GM23338 (cell line): ENCODE results near the gene CYB561D1. TPM values are rescaled to one million over a fixed set of nuclear protein-coding genes. Genes with fewer than 3 reads are reported as not detected.

Experiments used
- ATAC-seq: fragments of 200-7000 bp; cut with Tn5 transposase; 3 replicates; pipeline ENCODE4 v1.9.1; 2020
- DNase-seq: peaks from one replicate; pipeline ENCODE4 v3.0.0-alpha.2; 2015; ENCODE audit warnings: low spot score
- H2AFZ ChIP-seq: fragments of 200-600 bp; sonication (generic); 2 replicates; pipeline ENCODE4 v1.8.0; 2016; ENCODE audit warnings: antibody characterized with exemption, mild to moderate bottlenecking, moderate library complexity
- H3F3A ChIP-seq: fragments of 200-600 bp; sonication (generic); replicated peaks from 2 replicates; pipeline ENCODE4 v1.8.0; 2017; ENCODE audit warnings: antibody characterized with exemption, mixed run types, low read depth
- H3K27ac ChIP-seq: fragments of 200-600 bp; sonication (generic); 2 replicates; pipeline ENCODE4 v1.6.1; 2016; ENCODE audit warnings: low read depth
- H3K27me3 ChIP-seq: fragments of 200-600 bp; sonication (generic); 2 replicates; pipeline ENCODE4 v1.8.0; 2016; ENCODE audit warnings: mild to moderate bottlenecking, mixed run types, moderate library complexity; ENCODE audit not compliant: insufficient read depth
- H3K36me3 ChIP-seq: fragments of 200-600 bp; sonication (generic); 2 replicates; pipeline ENCODE4 v1.8.0; 2016; ENCODE audit warnings: mild to moderate bottlenecking; ENCODE audit not compliant: insufficient read depth
- H3K4me1 ChIP-seq: fragments of 200-600 bp; sonication (generic); 2 replicates; pipeline ENCODE4 v1.8.0; 2016; ENCODE audit warnings: mild to moderate bottlenecking, moderate library complexity; ENCODE audit not compliant: insufficient read depth
- H3K4me2 ChIP-seq: fragments of 200-600 bp; sonication (generic); 2 replicates; pipeline ENCODE4 v1.7.1; 2017; ENCODE audit warnings: mixed run types
- H3K4me3 ChIP-seq: fragments of 200-600 bp; sonication (generic); 2 replicates; pipeline ENCODE4 v1.6.1; 2016; ENCODE audit warnings: mixed run types
- H3K79me2 ChIP-seq: fragments of 200-600 bp; sonication (generic); replicated peaks from 2 replicates; pipeline ENCODE4 v1.8.0; 2017; ENCODE audit warnings: mild to moderate bottlenecking; ENCODE audit not compliant: insufficient read depth
- H3K9me2 ChIP-seq: fragments of 200-600 bp; sonication (generic); 2 replicates; pipeline ENCODE4 v1.8.0; 2017; ENCODE audit not compliant: insufficient read depth
- H4K20me1 ChIP-seq: fragments of 200-600 bp; sonication (generic); replicated peaks from 2 replicates; pipeline ENCODE4 v1.8.0; 2017; ENCODE audit warnings: mild to moderate bottlenecking; ENCODE audit not compliant: insufficient read depth
- H3K27ac Mint-ChIP-seq: 2 replicates; pipeline ENCODE4 v1.8.0; 2020; ENCODE audit warnings: inconsistent platforms, mild to moderate bottlenecking, moderate library complexity, mixed read lengths
- H3K27me3 Mint-ChIP-seq: 3 replicates; pipeline ENCODE4 v1.8.0; 2022; ENCODE audit warnings: low read depth, mild to moderate bottlenecking, moderate library complexity, mixed read lengths, inconsistent platforms; ENCODE audit not compliant: insufficient read depth, poor library complexity
- H3K36me3 Mint-ChIP-seq: 3 replicates; pipeline ENCODE4 v1.8.0; 2021; ENCODE audit warnings: low read depth, mild to moderate bottlenecking, inconsistent platforms, moderate library complexity, mixed read lengths
- H3K4me1 Mint-ChIP-seq: 3 replicates; pipeline ENCODE4 v1.8.0; 2020; ENCODE audit warnings: mild to moderate bottlenecking, inconsistent platforms, mixed read lengths
- H3K4me3 Mint-ChIP-seq: 3 replicates; pipeline ENCODE4 v1.8.0; 2021; ENCODE audit warnings: moderate library complexity, mild to moderate bottlenecking, inconsistent platforms, mixed read lengths
- H3K9me3 Mint-ChIP-seq: 3 replicates; pipeline ENCODE4 v1.8.0; 2020; ENCODE audit warnings: moderate library complexity, mild to moderate bottlenecking, inconsistent platforms, mixed read lengths
- CREB1 ChIP-seq: fragments of 250-450 bp; sonication (Bioruptor Pico); IDR thresholded peaks from 2 replicates; pipeline ENCODE4 v1.5.0; 2020; ENCODE audit warnings: low read depth, mild to moderate bottlenecking, moderate library complexity
- CTCF ChIP-seq, 2 experiments: fragments of 200-600 bp in 1 of 2; sonication (generic) in 1 of 2; conservative IDR thresholded peaks; 2 replicates each; pipeline versions ENCODE4 v1.5.1 to v1.6.1; 2016 to 2017; ENCODE audit warnings: antibody characterized with exemption in 2 of 2, low read depth in 2 of 2, mild to moderate bottlenecking in 2 of 2, moderate library complexity in 1 of 2
- ETS1 ChIP-seq: IDR thresholded peaks from 2 replicates; pipeline ENCODE4 v1.6.1; 2016; ENCODE audit warnings: antibody characterized with exemption
- EZH2 ChIP-seq: fragments of 200-600 bp; sonication (generic); IDR thresholded peaks from one replicate; pipeline ENCODE4 v1.8.0; 2017; ENCODE audit warnings: antibody characterized with exemption, mild to moderate bottlenecking, low read depth; ENCODE audit not compliant: unreplicated experiment
- EZH2phosphoT487 ChIP-seq: fragments of 200-600 bp; sonication (generic); IDR thresholded peaks from one replicate; pipeline ENCODE4 v1.8.1; 2018; ENCODE audit warnings: antibody characterized with exemption; ENCODE audit not compliant: unreplicated experiment
- JUNB ChIP-seq: IDR thresholded peaks from one replicate; pipeline ENCODE4 v1.6.1; 2016; ENCODE audit warnings: antibody characterized with exemption; ENCODE audit not compliant: unreplicated experiment
- NANOG ChIP-seq: IDR thresholded peaks from 2 replicates; pipeline ENCODE4 v1.6.1; 2016; ENCODE audit warnings: antibody characterized with exemption, borderline replicate concordance
- POLR2AphosphoS5 ChIP-seq: IDR thresholded peaks from 2 replicates; pipeline ENCODE4 v1.6.1; 2016; ENCODE audit warnings: antibody characterized with exemption, low read depth
- REST ChIP-seq: IDR thresholded peaks from one replicate; pipeline ENCODE4 v1.6.1; 2018; ENCODE audit warnings: antibody characterized with exemption; ENCODE audit not compliant: unreplicated experiment
- STAT1 ChIP-seq: IDR thresholded peaks from one replicate; pipeline ENCODE4 v1.6.1; 2016; ENCODE audit warnings: antibody characterized with exemption; ENCODE audit not compliant: unreplicated experiment
- ZNF114 ChIP-seq: fragments of 250-450 bp; sonication (Bioruptor Pico); IDR thresholded peaks from 2 replicates; pipeline ENCODE4 v1.5.0; 2020; ENCODE audit warnings: mild to moderate bottlenecking, moderate library complexity
- ZNF331 ChIP-seq: fragments of 250-450 bp; sonication (Bioruptor Pico); IDR thresholded peaks from 2 replicates; pipeline ENCODE4 v1.5.0; 2020; ENCODE audit warnings: low read depth, mild to moderate bottlenecking, moderate library complexity
- ZNF462 ChIP-seq: fragments of 250-450 bp; sonication (Bioruptor Pico); IDR thresholded peaks from 2 replicates; pipeline ENCODE4 v1.5.0; 2020; ENCODE audit warnings: mild to moderate bottlenecking, moderate library complexity
- polyA plus RNA-seq: library from polyadenylated mRNA; unstranded; fragments of >200 nt; fragmentation: Nextera tagmentation; extraction: Ambion mirVana; gene quantifications from 2 replicates; pipeline ENCODE4 v1.2.1, GENCODE V29; 2016
- total RNA-seq: library from RNA; depleted of rRNA; stranded (reverse); fragments of >200 nt; shearing (Covaris generic); gene quantifications from 2 replicates; pipeline ENCODE4 v1.2.3, GENCODE V29; 2014

CYB561D1 gene
- total and polyA plus RNA-seq, 2 experiments from 2014 or later, result 0.95 to 2.7 TPM

- Histone ChIP-seq H3K36me3 (no peaks in the 10 kb centered on the region), H3K4me2 (peak overlapping the region; percentile 76), H4K20me1 (no peaks in the 10 kb centered on the region; the same call in 1 of the 2 replicates), H3K27ac (no peak overlapping the region), H3K4me1 (peaks cover 28% of the 10 kb centered on the region), H3K27me3 (peaks cover 66% of the 10 kb centered on the region), H2AFZ (no peak overlapping the region), H3K9me2 (no peaks in the 10 kb centered on the region), H3F3A (0 out of 2 replicates have a peak, but pooled peaks cover 5% of the 10 kb centered on the region), H3K79me2 (no peaks in the 10 kb centered on the region), H3K4me3 (peak overlapping the region; percentile 68)
- ATAC-seq (no peak), DNase-seq (no peak)
- H3K36me3 Mint-ChIP-seq, result no peaks in the 10 kb centered on the region; the same call in 2 of the 3 replicates
- no peak overlapping the region for H3K27ac Mint-ChIP-seq
- H3K4me3 Mint-ChIP-seq, result peak overlapping the region; percentile 26; the same call in 1 of the 3 replicates
- H3K9me3 Mint-ChIP-seq, result no peaks in the 10 kb centered on the region
- peaks cover 42% of the 10 kb centered on the region for H3K27me3 Mint-ChIP-seq
- TF ChIP-seq EZH2phosphoT487 (no peak), JUNB (no peak), ZNF114 (CRISPR knock-in tag) (no peak), NANOG (no peak), ZNF462 (CRISPR knock-in tag) (no peak), EZH2 (no peak), CTCF (conservative IDR thresholded peaks at IDR 0.05; ENCODE audit: low read depth in 2 of 2) (no peak), STAT1 (no peak), POLR2AphosphoS5 (no peak), ZNF331 (CRISPR knock-in tag) (no peak), REST (no peak), ETS1 (no peak), CREB1 (CRISPR knock-in tag) (no peak)
- H3K4me1 Mint-ChIP-seq, result peaks cover 19% of the 10 kb centered on the region
These were observed 25.8 kb upstream of the CYB561D1 start for GRCh38 chr1:109468061-109468460.
